ENCODE measurements around the gene TOPBP1. TPM values are rescaled to one million over a fixed set of nuclear protein-coding genes. Genes with fewer than 3 reads are reported as not detected.

Gene TOPBP1
- total and polyA plus RNA-seq, 2 experiments from 2014 or later, result 20.5 to 23.4 TPM

DNA sequence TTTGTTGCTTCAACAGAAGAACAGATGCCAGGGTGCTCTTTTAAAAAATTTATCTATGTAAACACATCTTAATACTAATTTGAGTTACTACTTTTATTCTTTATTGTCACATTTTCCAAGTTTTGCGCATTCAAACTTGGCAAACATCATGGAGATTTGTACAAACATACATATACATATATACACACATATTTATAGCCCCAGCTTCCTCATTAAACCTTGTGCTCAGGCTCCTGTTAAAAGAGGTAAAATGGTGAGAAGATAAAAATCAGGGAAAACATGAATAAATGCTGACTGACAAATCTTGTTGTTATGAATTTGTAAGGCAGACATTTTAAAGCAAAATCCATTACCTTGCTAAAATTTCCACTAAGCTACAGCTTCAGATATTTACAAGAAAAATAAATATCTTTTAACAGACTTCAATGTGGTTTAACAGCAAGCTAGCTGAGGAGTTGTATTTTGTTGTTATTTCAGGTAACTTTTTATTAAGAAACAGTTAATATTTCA, 61.1 kb downstream of the TOPBP1 start:
- DNase-seq (ENCODE audit: low read depth in 1 of 2, low spot score in 1 of 2), result no peak
- H3K27ac ChIP-seq, result no peak overlapping the region
- TF ChIP-seq, protein P1, sequence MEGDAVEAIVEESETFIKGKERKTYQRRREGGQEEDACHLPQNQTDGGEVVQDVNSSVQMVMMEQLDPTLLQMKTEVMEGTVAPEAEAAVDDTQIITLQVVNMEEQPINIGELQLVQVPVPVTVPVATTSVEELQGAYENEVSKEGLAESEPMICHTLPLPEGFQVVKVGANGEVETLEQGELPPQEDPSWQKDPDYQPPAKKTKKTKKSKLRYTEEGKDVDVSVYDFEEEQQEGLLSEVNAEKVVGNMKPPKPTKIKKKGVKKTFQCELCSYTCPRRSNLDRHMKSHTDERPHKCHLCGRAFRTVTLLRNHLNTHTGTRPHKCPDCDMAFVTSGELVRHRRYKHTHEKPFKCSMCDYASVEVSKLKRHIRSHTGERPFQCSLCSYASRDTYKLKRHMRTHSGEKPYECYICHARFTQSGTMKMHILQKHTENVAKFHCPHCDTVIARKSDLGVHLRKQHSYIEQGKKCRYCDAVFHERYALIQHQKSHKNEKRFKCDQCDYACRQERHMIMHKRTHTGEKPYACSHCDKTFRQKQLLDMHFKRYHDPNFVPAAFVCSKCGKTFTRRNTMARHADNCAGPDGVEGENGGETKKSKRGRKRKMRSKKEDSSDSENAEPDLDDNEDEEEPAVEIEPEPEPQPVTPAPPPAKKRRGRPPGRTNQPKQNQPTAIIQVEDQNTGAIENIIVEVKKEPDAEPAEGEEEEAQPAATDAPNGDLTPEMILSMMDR (IDR thresholded peaks at IDR 0.05; ENCODE audit: low read depth, low read length), result no peak
- H3K4me1 ChIP-seq (ENCODE audit: low read depth), result no peaks in the 10 kb centered on the region
- H3K4me3 ChIP-seq, result no peak overlapping the region
- no peaks in the 10 kb centered on the region for H3K9me3 ChIP-seq (ENCODE audit: low read depth)
- H3K36me3 ChIP-seq, result no peaks in the 10 kb centered on the region
- no peaks in the 10 kb centered on the region for H3K27me3 ChIP-seq

DNA sequence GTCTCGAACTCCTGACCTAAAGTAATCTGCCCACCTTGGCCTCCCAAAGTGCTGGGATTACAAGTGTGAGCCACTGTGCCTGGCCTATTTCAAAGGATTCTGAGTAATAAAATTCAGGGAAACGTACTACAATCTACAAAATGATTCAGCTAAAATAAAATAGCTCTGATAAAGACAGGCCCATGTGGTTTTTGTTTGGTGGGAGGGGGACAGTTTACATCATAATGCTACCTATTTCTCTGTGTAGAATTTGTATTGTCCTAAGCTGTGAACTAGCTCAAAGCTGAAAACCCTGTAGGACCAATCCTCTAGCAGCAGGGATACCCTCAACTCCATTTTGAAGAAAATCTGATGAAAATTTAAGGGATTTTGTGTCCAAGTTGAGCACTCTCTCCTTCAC, 62.5 kb downstream of the TOPBP1 start:
- TF ChIP-seq, protein P1 (IDR thresholded peaks at IDR 0.05; ENCODE audit: low read depth, low read length), result no peak
- H3K9me3 ChIP-seq (ENCODE audit: low read depth), result no peaks in the 10 kb centered on the region

DNA sequence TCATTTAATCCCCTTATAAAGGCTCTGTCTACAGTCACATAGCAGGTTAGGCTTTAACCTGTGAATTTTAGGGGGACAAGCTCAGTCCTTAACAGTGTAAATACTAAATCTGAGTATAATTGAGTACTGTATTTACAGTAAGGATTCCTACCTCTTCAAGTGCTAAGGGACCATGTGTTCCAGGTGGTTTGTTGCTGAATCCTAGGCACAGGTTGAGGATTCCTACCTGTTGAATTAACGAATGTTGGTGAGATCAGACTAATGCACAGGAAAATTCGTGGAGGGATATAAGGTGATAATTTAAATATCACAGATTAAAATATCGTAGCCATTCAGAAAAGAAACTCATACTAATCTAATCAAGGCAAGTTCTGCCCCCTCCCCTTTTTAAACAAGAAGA, 63.3 kb downstream of the TOPBP1 start:
- Histone ChIP-seq H3K9me3 (ENCODE audit: low read depth) (no peaks in the 10 kb centered on the region), H3K4me3 (no peak overlapping the region), H3K27me3 (no peaks in the 10 kb centered on the region), H3K27ac (no peak overlapping the region), H3K4me1 (ENCODE audit: low read depth) (no peaks in the 10 kb centered on the region), H3K36me3 (no peaks in the 10 kb centered on the region)
- DNase-seq (ENCODE audit: low read depth in 1 of 2, low spot score in 1 of 2), result no peak
- TF ChIP-seq, protein P1 (IDR thresholded peaks at IDR 0.05; ENCODE audit: low read depth, low read length), result no peak

More for the DNA sequence above, 62.5 kb downstream of the TOPBP1 start:
- Histone ChIP-seq H3K27ac (no peak overlapping the region), H3K4me3 (no peak overlapping the region), H3K36me3 (no peaks in the 10 kb centered on the region), H3K4me1 (ENCODE audit: low read depth) (no peaks in the 10 kb centered on the region), H3K27me3 (no peaks in the 10 kb centered on the region)
- DNase-seq (ENCODE audit: low read depth in 1 of 2, low spot score in 1 of 2), result no peak

DNA sequence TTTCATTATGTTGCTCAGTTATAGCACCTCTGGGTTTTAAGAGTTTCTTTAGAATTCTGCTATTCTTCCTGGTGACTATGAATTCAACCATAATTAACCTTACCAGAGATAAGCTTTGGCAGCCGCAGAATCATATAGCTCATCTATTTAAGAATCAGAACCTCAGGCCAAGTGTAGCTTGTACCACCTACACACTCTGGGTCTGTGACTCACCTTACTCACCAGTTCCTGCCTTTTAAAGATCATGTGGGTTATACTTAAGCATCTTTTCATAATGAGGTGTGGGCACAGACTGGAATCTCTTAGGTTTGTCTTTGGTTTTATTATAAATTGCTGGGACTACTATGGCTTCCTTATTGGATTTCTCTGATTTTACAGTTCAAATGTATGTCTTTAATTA, 66.4 kb downstream of the TOPBP1 start:
- Histone ChIP-seq H3K9me3 (ENCODE audit: low read depth) (no peaks in the 10 kb centered on the region), H3K4me1 (ENCODE audit: low read depth) (no peaks in the 10 kb centered on the region), H3K4me3 (no peak overlapping the region), H3K27ac (no peak overlapping the region), H3K27me3 (no peaks in the 10 kb centered on the region), H3K36me3 (no peaks in the 10 kb centered on the region)
- DNase-seq (ENCODE audit: low read depth in 1 of 2, low spot score in 1 of 2), result no peak
- TF ChIP-seq, protein P1 (IDR thresholded peaks at IDR 0.05; ENCODE audit: low read depth, low read length), result no peak

DNA sequence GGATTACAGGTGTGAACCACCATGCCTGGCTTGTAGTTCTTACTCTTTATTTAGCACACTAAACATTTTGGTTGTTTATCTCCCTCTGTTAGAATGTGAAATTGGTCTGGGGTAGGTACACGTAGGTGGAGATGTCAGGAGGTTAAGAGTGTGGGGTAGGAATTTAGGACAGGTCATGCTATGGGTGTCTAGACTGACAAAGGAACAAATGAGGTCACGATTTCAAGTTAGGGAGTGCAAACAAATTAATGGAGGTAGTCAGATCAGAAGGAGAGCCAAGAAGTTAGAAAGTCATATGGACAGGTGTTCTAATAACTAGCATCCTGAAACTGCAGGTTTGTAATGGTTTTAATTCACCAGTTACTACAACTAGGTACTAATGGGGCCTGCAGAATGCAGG, 68.5 kb downstream of the TOPBP1 start:
- H3K27me3 ChIP-seq, result no peaks in the 10 kb centered on the region
- no peak overlapping the region for H3K27ac ChIP-seq
- H3K9me3 ChIP-seq (ENCODE audit: low read depth), result no peaks in the 10 kb centered on the region
- no peak for DNase-seq (ENCODE audit: low read depth in 1 of 2, low spot score in 1 of 2)
- TF ChIP-seq, protein P1 (IDR thresholded peaks at IDR 0.05; ENCODE audit: low read depth, low read length), result no peak
- H3K4me1 ChIP-seq (ENCODE audit: low read depth), result no peaks in the 10 kb centered on the region
- no peak overlapping the region for H3K4me3 ChIP-seq
- H3K36me3 ChIP-seq, result peaks cover 14% of the 10 kb centered on the region

DNA sequence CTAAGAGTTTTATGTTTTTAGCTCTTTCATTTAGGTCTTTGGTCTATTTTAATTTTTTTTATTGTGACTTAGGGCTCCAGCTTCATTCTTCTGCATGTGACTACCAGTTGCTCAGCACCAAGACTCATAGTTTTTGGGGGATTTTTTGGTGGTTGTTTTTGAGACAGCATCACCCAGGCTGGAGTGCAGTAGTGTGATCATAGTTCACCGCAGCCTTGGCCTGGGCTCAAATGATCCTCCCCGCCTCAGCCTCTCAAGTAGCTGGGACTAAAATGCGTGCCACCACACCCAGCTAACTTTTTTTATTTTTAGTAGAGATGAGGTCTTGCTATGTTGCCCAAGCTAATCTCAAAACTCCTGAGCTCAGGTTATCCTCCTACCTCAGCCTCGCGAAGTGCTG, 68.9 kb downstream of the TOPBP1 start:
- H3K36me3 ChIP-seq, result peaks cover 18% of the 10 kb centered on the region
- H3K4me1 ChIP-seq (ENCODE audit: low read depth), result no peaks in the 10 kb centered on the region
- H3K27ac ChIP-seq, result no peak overlapping the region
- H3K4me3 ChIP-seq, result no peak overlapping the region
- no peaks in the 10 kb centered on the region for H3K27me3 ChIP-seq
- TF ChIP-seq, protein P1 (IDR thresholded peaks at IDR 0.05; ENCODE audit: low read depth, low read length), result no peak
- DNase-seq (ENCODE audit: low read depth in 1 of 2, low spot score in 1 of 2), result no peak
- H3K9me3 ChIP-seq (ENCODE audit: low read depth), result no peaks in the 10 kb centered on the region
